AG04450 (cell line): ENCODE data around the gene PLAC9. TPM values are rescaled to one million over a fixed set of nuclear protein-coding genes. Genes with fewer than 3 reads are reported as not detected.

Experiments used
- CTCF ChIA-PET: fragments of 300-600, 350-600 bp; formaldehyde crosslinking; extraction: SDS; loops from one replicate; lab custom pipeline; 2022; ENCODE audit warnings: antibody characterized with exemption, inconsistent platforms; lab: Charles Lee
- POLR2A ChIA-PET: fragments of 350-600 bp; formaldehyde crosslinking; extraction: SDS; loops from one replicate; lab custom pipeline; 2021; ENCODE audit warnings: antibody characterized with exemption, inconsistent platforms; lab: Yijun Ruan, JAX
- DNase-seq: peaks from one replicate; pipeline ENCODE4 v3.0.0-alpha.2; 2011; ENCODE audit warnings: low read depth, low spot score
- H3K27ac ChIP-seq: one replicate; pipeline ENCODE4 v1.5.1; 2012; ENCODE audit warnings: low read depth, low read length, control low read depth
- H3K27me3 ChIP-seq: one replicate; pipeline ENCODE4 v1.6.0; 2012; ENCODE audit warnings: low read length; ENCODE audit not compliant: control insufficient read depth, insufficient read depth
- H3K4me3 ChIP-seq: 2 replicates; pipeline ENCODE4 v1.5.1; 2011; ENCODE audit warnings: mild to moderate bottlenecking, low read depth, low read length, control low read depth
- H3K9me3 ChIP-seq: 2 replicates; pipeline ENCODE4 v1.5.1; 2012; ENCODE audit warnings: low read length; ENCODE audit not compliant: control insufficient read depth, insufficient read depth
- polyA plus RNA-seq: library from polyadenylated mRNA; depleted of rRNA; stranded (reverse); fragments of >200 nt; gene quantifications from 2 replicates; pipeline ENCODE4 v1.2.3, GENCODE V29; 2011
- TF ChIP-seq, protein P1 (sequence below): IDR thresholded peaks from 2 replicates; pipeline ENCODE4 v1.5.1; 2011; ENCODE audit warnings: low read depth, low read length, control low read depth, inconsistent platforms

Gene PLAC9
- polyA plus RNA-seq, 1 experiment = 11.5 TPM

DNA sequence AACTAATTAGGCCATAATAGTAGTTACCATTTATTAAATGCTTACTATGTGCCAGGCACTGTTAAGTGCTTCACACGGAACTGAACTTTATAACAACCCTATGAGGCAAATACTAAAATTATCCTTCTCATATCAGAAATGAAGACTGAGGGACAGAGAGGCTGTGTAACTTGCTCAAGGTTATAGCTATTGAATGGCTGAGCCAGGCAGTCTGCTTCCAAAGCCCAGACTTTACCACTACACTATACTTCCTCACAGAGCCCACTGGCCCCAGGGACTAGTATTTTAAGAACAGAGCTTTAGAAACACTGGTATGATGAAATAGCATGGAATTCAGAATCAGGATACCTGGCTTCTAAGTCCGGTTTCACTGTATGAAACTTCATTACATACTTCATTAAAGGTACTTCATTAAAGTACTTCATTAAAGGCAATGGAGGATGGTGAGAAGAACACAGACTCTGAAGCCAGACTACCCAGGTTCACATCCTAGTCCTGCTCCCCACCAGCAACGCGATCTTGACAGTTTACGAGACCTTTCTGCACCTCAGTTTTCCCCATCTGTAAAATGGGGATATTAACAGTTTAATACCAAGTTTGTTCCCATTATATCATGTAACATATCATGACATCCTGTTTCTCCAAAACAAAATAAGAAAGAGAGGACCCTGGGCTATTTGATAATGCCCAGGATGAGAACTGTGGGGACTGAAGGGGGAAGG, 53.2 kb downstream of the PLAC9 start:
- ChIA-PET CTCF (interaction anchor here (1.5 kb wide), 1 partner anchor 42 kb away, joined by 6 read pairs; no protein-coding TSS in a partner anchor), POLR2A (no interaction called here)
- H3K9me3 ChIP-seq = no peaks in the 10 kb centered on the region; the same call in 1 of the 2 replicates
- no peak overlapping the region for H3K4me3 ChIP-seq
- TF ChIP-seq, protein P1, sequence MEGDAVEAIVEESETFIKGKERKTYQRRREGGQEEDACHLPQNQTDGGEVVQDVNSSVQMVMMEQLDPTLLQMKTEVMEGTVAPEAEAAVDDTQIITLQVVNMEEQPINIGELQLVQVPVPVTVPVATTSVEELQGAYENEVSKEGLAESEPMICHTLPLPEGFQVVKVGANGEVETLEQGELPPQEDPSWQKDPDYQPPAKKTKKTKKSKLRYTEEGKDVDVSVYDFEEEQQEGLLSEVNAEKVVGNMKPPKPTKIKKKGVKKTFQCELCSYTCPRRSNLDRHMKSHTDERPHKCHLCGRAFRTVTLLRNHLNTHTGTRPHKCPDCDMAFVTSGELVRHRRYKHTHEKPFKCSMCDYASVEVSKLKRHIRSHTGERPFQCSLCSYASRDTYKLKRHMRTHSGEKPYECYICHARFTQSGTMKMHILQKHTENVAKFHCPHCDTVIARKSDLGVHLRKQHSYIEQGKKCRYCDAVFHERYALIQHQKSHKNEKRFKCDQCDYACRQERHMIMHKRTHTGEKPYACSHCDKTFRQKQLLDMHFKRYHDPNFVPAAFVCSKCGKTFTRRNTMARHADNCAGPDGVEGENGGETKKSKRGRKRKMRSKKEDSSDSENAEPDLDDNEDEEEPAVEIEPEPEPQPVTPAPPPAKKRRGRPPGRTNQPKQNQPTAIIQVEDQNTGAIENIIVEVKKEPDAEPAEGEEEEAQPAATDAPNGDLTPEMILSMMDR = no peak
- H3K27ac ChIP-seq = no peak overlapping the region
- DNase-seq = no peak
- no peaks in the 10 kb centered on the region for H3K27me3 ChIP-seq

DNA sequence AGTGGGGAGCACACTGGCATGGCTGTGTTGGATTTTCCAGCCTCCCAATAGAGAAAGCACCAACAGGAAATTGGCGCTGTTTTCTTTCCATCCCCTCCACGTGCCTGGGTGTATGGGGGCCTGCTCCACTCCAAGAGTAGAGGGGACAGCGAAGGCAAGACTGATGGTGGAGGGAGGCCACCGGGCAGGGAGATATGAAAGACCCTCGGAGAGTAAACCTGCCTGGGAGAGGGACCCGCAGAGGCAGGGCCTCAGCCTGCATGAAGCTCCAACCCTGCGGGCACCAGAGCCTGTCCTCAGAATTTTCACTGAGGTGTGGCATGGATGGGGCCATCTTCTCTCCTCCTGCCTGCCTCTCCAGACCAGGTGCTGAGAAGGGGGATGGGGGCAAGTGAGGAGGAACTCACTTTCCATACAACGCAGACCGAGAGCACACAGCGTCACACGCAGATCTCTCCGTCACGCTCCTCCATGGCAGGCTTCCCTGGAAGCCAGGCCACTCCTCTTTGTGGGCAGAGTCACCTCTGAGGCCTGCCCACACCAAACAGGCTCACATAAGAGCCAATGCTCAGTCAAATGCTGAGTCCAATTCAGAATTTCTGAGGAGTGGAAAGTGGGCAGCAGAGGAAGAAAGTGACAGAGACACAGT, 54.0 kb downstream of the PLAC9 start:
- TF ChIP-seq, protein P1 = no peak
- H3K27ac ChIP-seq = no peak overlapping the region
- DNase-seq = no peak

DNA sequence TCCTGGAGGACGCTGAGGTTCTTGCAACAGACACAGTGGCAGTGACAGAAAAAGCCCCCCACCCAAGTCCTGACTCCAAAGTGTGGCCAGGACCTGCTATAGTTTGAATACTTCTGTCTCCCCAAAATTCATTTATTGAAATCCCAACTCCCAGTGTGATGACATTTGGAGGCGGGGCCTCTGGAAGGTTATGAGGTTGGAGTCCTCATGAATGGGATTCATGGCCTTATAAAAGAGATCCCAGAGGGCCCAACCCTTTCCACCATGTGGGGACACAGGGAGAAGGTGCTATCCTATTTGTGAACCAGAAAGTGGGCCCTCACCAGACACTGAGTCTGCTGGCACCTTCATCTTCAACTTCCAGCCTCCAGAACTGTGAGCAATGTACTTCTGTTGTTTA, 54.5 kb downstream of the PLAC9 start:
- Histone ChIP-seq H3K9me3 (no peaks in the 10 kb centered on the region; the same call in 1 of the 2 replicates), H3K27me3 (no peaks in the 10 kb centered on the region), H3K4me3 (no peak overlapping the region), H3K27ac (no peak overlapping the region)
- CTCF ChIA-PET = interaction anchor here (1.0 kb wide), 1 partner anchor 13 kb away, joined by 3 read pairs; no protein-coding TSS in a partner anchor
- POLR2A ChIA-PET = no interaction called here
- no peak for DNase-seq
- TF ChIP-seq, protein P1 = no peak

More for the DNA sequence above, 54.0 kb downstream of the PLAC9 start:
- Histone ChIP-seq H3K27me3 (no peaks in the 10 kb centered on the region), H3K9me3 (no peaks in the 10 kb centered on the region; the same call in 1 of the 2 replicates), H3K4me3 (no peak overlapping the region)
- CTCF ChIA-PET = no interaction called here
- POLR2A ChIA-PET = no interaction called here

DNA sequence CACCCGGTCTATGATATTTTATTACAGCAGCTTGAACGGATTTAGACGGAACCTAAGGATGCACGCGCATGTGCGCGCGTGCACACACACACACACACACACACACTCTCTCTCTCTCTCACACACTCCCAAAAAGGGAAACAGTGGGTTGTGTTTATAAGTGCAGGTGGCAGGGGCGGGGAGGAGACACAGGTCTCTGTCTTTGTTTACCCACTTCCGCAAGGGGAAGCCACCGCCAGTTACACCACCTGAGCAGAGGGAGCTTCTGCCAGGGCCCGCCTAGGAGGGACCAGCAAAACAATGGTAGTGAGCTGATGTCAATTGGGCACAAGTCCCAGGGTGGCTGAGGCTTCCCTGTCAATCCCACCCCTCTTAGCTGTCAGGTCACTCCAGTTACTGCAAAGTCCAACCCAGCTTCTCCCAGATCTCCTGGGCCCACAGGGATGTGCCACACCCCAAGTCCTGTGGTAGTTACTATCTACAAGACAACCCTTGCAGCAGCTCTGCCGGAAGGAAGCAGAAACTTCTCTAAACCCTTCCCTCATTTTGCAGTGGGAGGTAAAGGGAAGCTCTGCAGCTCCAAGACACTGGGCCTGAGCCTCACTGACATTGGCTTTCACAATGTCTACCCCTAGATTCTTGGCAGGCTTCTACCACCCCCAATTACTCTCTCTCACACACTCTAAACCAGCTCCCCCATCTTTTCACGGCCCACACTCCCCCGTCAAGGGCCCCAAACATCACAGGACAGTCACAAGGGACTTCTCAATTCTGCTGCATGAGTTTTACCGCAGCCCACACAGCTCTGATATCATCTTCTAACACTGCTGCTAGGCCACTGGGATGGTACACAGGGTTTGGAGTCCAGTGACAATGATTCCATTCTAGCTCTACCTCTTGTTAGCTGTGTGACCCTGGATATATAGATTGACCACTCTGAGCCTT, 55.2 kb downstream of the PLAC9 start:
- POLR2A ChIA-PET = interaction anchor here (0.6 to 0.7 kb wide), 2 partner anchors 19 kb away, joined by 4 to 5 read pairs; no protein-coding TSS in a partner anchor
- CTCF ChIA-PET = interaction anchor here (1.0 kb wide), 1 partner anchor 13 kb away, joined by 3 read pairs; no protein-coding TSS in a partner anchor
- TF ChIP-seq, protein P1 = no peak
- H3K27ac ChIP-seq = no peak overlapping the region
- H3K9me3 ChIP-seq = peaks cover 1% of the 10 kb centered on the region
- H3K4me3 ChIP-seq = no peak overlapping the region
- DNase-seq = no peak
- H3K27me3 ChIP-seq = no peaks in the 10 kb centered on the region
